GM20000 (cell line): ENCODE measurements around the gene RAD51C.
"Not testable (repeated sequence)": the region's sequence is repeated elsewhere in the genome, so short reads cannot be mapped to it uniquely, and the experiment has no call there.

ENCODE experiments used
- DNase-seq: peaks from one replicate; pipeline ENCODE4 v3.0.0; 2012; ENCODE audit warnings: low spot score
- TF ChIP-seq, protein P1 (sequence below): IDR thresholded peaks from 2 replicates; pipeline ENCODE4 v1.5.1; 2012; ENCODE audit warnings: mild to moderate bottlenecking, control low read depth; ENCODE audit errors: extremely low read depth, missing control alignments

The RAD51C gene

GRCh38 chr17:58728798-58729197, 36.4 kb downstream of the RAD51C start:
- TF ChIP-seq, protein P1, sequence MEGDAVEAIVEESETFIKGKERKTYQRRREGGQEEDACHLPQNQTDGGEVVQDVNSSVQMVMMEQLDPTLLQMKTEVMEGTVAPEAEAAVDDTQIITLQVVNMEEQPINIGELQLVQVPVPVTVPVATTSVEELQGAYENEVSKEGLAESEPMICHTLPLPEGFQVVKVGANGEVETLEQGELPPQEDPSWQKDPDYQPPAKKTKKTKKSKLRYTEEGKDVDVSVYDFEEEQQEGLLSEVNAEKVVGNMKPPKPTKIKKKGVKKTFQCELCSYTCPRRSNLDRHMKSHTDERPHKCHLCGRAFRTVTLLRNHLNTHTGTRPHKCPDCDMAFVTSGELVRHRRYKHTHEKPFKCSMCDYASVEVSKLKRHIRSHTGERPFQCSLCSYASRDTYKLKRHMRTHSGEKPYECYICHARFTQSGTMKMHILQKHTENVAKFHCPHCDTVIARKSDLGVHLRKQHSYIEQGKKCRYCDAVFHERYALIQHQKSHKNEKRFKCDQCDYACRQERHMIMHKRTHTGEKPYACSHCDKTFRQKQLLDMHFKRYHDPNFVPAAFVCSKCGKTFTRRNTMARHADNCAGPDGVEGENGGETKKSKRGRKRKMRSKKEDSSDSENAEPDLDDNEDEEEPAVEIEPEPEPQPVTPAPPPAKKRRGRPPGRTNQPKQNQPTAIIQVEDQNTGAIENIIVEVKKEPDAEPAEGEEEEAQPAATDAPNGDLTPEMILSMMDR, result no peak
- no peak for DNase-seq

DNA sequence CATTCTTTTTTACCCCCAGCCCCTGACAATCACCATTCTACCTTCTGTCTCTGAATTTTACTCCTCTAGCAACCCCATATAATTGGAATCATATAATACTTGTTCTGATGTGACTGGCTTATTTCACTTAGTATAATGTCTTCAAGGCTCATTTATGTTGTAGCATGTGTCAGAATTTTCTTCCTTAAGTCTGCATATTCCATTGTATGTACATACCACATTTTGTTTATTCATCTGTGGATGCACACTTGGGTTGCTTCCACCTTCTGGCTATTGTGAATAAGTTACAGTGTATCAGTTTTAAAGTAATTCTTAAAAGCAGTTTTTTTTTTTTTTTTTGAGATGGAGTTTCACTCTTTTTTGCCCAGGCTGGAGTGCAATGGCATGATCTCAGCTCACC, 38.5 kb downstream of the RAD51C start:
- DNase-seq, result no peak
- TF ChIP-seq, protein P1, result no peak

GRCh38 chr17:58734040-58734439, 41.6 kb downstream of the RAD51C start:
- no peak for DNase-seq
- TF ChIP-seq, protein P1, result no peak

DNA sequence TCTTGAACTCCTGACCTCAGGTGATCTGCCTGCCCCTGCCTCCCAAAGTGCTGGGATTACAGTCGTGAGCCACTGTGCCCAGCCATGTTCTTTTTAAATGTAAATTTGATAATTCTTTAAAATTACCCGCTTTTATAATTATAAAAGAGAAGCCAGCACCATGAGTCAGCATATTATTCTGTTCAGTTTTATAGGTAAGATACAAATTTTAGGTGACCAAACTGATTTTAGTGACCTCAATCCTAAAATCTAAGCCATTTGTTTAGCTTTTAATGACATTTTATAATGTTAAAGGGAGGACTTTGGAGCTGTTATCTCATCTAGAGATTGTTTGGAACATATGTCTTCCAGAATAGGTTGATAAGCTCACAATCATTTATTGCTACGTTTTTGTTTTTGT, 42.4 kb downstream of the RAD51C start:
- TF ChIP-seq, protein P1, result no peak
- no peak for DNase-seq

DNA sequence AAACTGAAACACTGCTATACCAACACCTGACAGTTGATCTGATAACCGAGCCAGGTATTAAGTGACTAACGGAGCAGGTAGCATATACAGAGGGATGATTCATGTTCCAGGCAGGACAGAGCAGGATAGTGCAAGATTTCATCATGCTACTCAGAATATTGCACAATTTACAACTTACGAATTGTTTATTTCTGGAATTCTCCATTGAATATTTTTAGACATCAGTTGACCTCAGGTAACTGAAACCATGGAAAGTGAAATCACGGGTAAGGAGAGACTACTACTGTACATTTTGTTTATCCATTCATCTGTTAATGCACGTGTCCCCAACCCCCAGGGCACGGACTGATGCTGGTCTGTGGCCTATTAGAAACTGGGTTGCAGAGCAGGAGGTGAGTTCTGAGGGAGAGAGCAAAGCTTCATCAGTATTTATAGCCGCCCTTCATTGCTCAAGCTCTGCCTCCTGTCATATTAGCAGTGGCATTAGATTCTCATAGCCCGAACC, 48.8 kb downstream of the RAD51C start:
- DNase-seq, result no peak
- TF ChIP-seq, protein P1, result no peak

GRCh38 chr17:58747674-58748073, 55.3 kb downstream of the RAD51C start:
- no peak for DNase-seq
- TF ChIP-seq, protein P1, result no peak

DNA sequence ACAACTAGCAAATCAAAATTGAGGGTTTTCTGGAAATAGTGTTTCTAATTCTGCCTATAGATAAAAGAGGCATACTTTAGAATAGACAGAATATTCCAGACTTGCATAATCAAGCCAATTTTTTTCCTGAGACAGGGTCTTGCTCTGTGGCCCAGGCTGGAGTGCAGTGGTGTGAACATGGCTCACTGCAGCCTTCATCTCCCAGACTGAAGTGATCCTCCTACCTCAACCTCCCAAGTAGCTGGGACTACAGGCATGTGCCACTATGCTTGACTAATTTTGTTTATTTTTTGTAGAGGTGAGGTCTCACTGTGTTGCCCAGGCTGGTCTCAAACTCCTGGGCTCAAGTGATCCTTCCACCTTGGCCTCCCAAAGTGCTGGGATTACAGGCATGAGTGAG, 57.2 kb downstream of the RAD51C start:
- DNase-seq, result not testable (repeated sequence)

DNA sequence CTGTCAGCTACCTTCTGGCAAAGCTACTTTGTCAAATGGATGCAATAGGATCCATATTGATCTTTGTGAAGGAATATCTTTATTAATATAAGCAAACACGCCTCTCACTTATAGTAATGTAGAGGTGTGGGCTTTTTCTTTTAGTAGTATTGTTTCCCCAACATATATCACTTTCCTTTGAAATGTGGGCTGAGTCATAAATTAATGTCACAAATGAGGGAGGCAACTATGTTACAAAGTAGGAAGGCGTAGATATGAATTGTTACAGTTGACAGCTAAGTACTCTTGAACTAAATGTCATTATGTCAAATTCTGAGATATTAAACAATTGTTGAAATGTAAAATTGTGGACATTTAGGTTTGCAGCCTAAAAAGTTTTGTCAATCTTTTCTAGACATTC, 60.6 kb downstream of the RAD51C start:
- no peak for DNase-seq
- TF ChIP-seq, protein P1, result no peak
